GM10248 (cell line): ENCODE results near the gene GBE1.
A peak's percentile ranks its signal among the peaks of the same experiment; 100 is the strongest.

Experiments used
- CTCF ChIA-PET: fragments of 300-600 bp; sonication (Branson Sonifier 250); formaldehyde crosslinking; extraction: SDS; loops from one replicate; lab custom pipeline; 2021; ENCODE audit warnings: antibody characterized with exemption; lab: Yijun Ruan, JAX
- POLR2A ChIA-PET: fragments of 350-650 bp; sonication (Branson Sonifier 250); formaldehyde crosslinking; extraction: SDS; loops from one replicate; lab custom pipeline; 2020; ENCODE audit warnings: antibody characterized with exemption; lab: Yijun Ruan, JAX
- DNase-seq: peaks from one replicate; pipeline ENCODE4 v3.0.0; 2012; ENCODE audit errors: extremely low spot score
- TF ChIP-seq, protein P1 (sequence below): IDR thresholded peaks from 2 replicates; pipeline ENCODE4 v1.5.1; 2012; ENCODE audit warnings: mild to moderate bottlenecking, low read depth; ENCODE audit errors: extremely low read depth, missing control alignments, control extremely low read depth

Gene GBE1

GRCh38 chr3:81734742-81735141 lies 26.7 kb downstream of the GBE1 start:
- POLR2A ChIA-PET: no interaction called here
- no peak for DNase-seq
- TF ChIP-seq, protein P1, sequence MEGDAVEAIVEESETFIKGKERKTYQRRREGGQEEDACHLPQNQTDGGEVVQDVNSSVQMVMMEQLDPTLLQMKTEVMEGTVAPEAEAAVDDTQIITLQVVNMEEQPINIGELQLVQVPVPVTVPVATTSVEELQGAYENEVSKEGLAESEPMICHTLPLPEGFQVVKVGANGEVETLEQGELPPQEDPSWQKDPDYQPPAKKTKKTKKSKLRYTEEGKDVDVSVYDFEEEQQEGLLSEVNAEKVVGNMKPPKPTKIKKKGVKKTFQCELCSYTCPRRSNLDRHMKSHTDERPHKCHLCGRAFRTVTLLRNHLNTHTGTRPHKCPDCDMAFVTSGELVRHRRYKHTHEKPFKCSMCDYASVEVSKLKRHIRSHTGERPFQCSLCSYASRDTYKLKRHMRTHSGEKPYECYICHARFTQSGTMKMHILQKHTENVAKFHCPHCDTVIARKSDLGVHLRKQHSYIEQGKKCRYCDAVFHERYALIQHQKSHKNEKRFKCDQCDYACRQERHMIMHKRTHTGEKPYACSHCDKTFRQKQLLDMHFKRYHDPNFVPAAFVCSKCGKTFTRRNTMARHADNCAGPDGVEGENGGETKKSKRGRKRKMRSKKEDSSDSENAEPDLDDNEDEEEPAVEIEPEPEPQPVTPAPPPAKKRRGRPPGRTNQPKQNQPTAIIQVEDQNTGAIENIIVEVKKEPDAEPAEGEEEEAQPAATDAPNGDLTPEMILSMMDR: no peak
- CTCF ChIA-PET: no interaction called here

- no peak for DNase-seq
- POLR2A ChIA-PET: no interaction called here
- TF ChIP-seq, protein P1: no peak
- CTCF ChIA-PET: interaction anchor here (1.2 kb wide), 1 partner anchor 12 kb away, joined by 3 read pairs; no protein-coding TSS in a partner anchor
Observed at GRCh38 chr3:81732642-81733041, 28.8 kb downstream of the GBE1 start.

GRCh38 chr3:81728766-81729544 lies 32.5 kb downstream of the GBE1 start:
- DNase-seq: no peak
- ChIA-PET POLR2A (interaction anchor here (0.6 kb wide), 1 partner anchor 292 kb away, joined by 3 read pairs; no protein-coding TSS in a partner anchor), CTCF (interaction anchor here (0.8 to 2.8 kb wide), 5 partner anchors 22 to 182 kb away, joined by 3 to 9 read pairs (median 3); no protein-coding TSS in a partner anchor)
- TF ChIP-seq, protein P1: no peak

- TF ChIP-seq, protein P1: no peak
- no peak for DNase-seq
- CTCF ChIA-PET: interaction anchor here (1.4 to 1.7 kb wide), 3 partner anchors 9 to 10 kb away, joined by 4 to 10 read pairs (median 5); no protein-coding TSS in a partner anchor
- POLR2A ChIA-PET: no interaction called here
Observed at GRCh38 chr3:81726735-81727134, 34.7 kb downstream of the GBE1 start.

GRCh38 chr3:81726132-81726531 lies 35.3 kb downstream of the GBE1 start:
- DNase-seq: no peak
- ChIA-PET POLR2A (interaction anchor here (0.6 kb wide), 1 partner anchor 192 kb away, joined by 3 read pairs; no protein-coding TSS in a partner anchor), CTCF (interaction anchor here (1.4 to 1.7 kb wide), 2 partner anchors 9 to 14 kb away, joined by 3 to 5 read pairs; no protein-coding TSS in a partner anchor)
- TF ChIP-seq, protein P1: no peak

- ChIA-PET POLR2A (no interaction called here), CTCF (interaction anchor here (0.7 to 1.7 kb wide), 2 partner anchors 12 to 41 kb away, joined by 3 to 6 read pairs; no protein-coding TSS in a partner anchor)
- TF ChIP-seq, protein P1: no peak
- peak; percentile 4 for DNase-seq
Observed at GRCh38 chr3:81723732-81724313, 37.6 kb downstream of the GBE1 start.
